Peyer's patch (tissue), 4 donors: Measurements from ENCODE around the gene ADISSP.

Source experiments
- POLR2A ChIP-seq, 2 donors: fragments of 450-650 bp; IDR thresholded peaks; one replicate each; pipeline ENCODE4 v1.5.1; 2017; ENCODE audit warnings: antibody characterized with exemption in 2 of 2, mild to moderate bottlenecking in 2 of 2, moderate library complexity in 2 of 2
- TF ChIP-seq, protein P1 (sequence below), 6 experiments: fragments of 450-650 bp in 4 of 6; fragments of 200-600 bp in 2 of 6; sonication (generic) in 1 of 6; IDR thresholded peaks; one replicate each; pipeline ENCODE4 v1.5.1; 2017 to 2019; ENCODE audit warnings: antibody characterized with exemption in 6 of 6, mild to moderate bottlenecking in 3 of 6, moderate library complexity in 1 of 6

DNA sequence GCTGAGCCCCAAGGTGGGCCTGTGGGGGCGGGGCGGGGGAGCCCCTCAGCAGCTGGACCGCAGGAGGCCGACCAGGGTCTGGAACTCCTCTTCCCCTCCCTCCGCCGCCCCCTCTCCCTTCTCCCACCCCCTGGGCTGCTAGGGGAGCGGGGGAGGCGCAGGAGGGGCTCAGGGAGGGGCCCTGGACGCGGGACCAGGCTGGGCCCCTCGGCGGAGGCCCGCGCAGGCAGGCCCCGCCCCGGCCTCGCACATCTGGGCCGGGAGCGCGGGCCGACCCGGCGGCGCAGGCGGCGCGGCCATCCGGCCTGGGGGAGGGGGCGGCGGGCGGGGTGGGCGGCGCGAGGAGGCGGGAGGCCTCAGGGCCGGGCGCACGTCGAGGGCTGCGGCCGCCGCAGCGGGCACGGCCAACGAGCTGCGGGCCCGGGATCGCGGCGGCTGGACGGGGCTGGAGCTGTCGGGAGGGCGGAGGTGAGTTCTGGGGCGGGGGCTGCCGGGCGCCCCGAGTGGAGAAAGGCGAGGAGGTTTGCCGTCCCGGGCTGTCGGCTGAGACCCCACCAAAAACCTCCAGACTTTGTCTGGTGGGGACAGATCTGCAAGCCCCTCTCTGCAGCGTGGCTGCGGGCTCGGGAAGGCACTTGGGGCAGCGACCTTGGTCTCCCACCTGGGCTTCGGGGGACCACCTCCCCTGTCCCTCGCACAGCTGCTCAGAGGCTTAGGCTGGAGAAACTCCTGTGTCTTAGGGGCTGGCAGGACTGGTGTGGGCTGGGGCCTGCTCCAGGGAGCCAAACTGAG is 35.0 kb downstream of the ADISSP start, which contains the start of gene HSPA12B:
- TF ChIP-seq, protein P1, sequence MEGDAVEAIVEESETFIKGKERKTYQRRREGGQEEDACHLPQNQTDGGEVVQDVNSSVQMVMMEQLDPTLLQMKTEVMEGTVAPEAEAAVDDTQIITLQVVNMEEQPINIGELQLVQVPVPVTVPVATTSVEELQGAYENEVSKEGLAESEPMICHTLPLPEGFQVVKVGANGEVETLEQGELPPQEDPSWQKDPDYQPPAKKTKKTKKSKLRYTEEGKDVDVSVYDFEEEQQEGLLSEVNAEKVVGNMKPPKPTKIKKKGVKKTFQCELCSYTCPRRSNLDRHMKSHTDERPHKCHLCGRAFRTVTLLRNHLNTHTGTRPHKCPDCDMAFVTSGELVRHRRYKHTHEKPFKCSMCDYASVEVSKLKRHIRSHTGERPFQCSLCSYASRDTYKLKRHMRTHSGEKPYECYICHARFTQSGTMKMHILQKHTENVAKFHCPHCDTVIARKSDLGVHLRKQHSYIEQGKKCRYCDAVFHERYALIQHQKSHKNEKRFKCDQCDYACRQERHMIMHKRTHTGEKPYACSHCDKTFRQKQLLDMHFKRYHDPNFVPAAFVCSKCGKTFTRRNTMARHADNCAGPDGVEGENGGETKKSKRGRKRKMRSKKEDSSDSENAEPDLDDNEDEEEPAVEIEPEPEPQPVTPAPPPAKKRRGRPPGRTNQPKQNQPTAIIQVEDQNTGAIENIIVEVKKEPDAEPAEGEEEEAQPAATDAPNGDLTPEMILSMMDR (IDR thresholded peaks at IDR 0.05): no peak
- TF ChIP-seq POLR2A (IDR thresholded peaks at IDR 0.05): no peak
